Loucy (cell line): Measurements from ENCODE around the gene VWA8.

ENCODE experiments used
- H2AFZ ChIP-seq: fragments of 200-600 bp; sonication (generic); 2 replicates; pipeline ENCODE4 v1.6.0; 2016; ENCODE audit warnings: antibody characterized with exemption, mild to moderate bottlenecking, low read length, moderate library complexity
- H3F3A ChIP-seq: fragments of 200-600 bp; 2 replicates; pipeline ENCODE4 v1.6.0; 2016; ENCODE audit warnings: antibody characterized with exemption, low read depth, mild to moderate bottlenecking
- H3K27me3 ChIP-seq: fragments of 200-600 bp; sonication (generic); 2 replicates; pipeline ENCODE4 v1.6.1; 2014; ENCODE audit warnings: low read length, mild to moderate bottlenecking; ENCODE audit not compliant: insufficient read depth, poor library complexity, severe bottlenecking
- H3K36me3 ChIP-seq: fragments of 200-600 bp; sonication (generic); 2 replicates; pipeline ENCODE4 v1.6.1; 2016; ENCODE audit warnings: low read length; ENCODE audit not compliant: insufficient read depth
- H3K4me1 ChIP-seq: fragments of 200-600 bp; sonication (generic); 2 replicates; pipeline ENCODE4 v1.5.1; 2014; ENCODE audit warnings: low read length, mild to moderate bottlenecking; ENCODE audit not compliant: insufficient read depth, poor library complexity, severe bottlenecking
- H3K4me2 ChIP-seq: fragments of 200-600 bp; sonication (generic); 2 replicates; pipeline ENCODE4 v1.6.0; 2014; ENCODE audit warnings: antibody characterized with exemption, low read length, low read depth, mild to moderate bottlenecking; ENCODE audit not compliant: poor library complexity, severe bottlenecking
- H3K4me3 ChIP-seq: fragments of 200-600 bp; sonication (generic); 2 replicates; pipeline ENCODE4 v1.5.1; 2014; ENCODE audit warnings: low read length, mild to moderate bottlenecking, mixed read lengths; ENCODE audit not compliant: poor library complexity, severe bottlenecking
- H3K79me2 ChIP-seq: fragments of 200-600 bp; sonication (generic); 2 replicates; pipeline ENCODE4 v1.6.1; 2014; ENCODE audit warnings: low read length; ENCODE audit not compliant: insufficient read depth
- H3K9ac ChIP-seq: fragments of 200-600 bp; sonication (generic); 2 replicates; pipeline ENCODE4 v1.6.0; 2014; ENCODE audit warnings: mild to moderate bottlenecking, low read depth, low read length, moderate library complexity; ENCODE audit not compliant: poor library complexity, severe bottlenecking
- H3K9me2 ChIP-seq: fragments of 200-600 bp; sonication (generic); replicated peaks from 2 replicates; pipeline ENCODE4 v1.6.1; 2016; ENCODE audit warnings: low read depth, low read length, mixed read lengths
- H3K9me3 ChIP-seq: fragments of 200-600 bp; sonication (generic); 2 replicates; pipeline ENCODE4 v1.6.1; 2014; ENCODE audit warnings: mild to moderate bottlenecking, antibody characterized with exemption, low read length, low read depth; ENCODE audit not compliant: insufficient read depth
- H4K20me1 ChIP-seq: fragments of 200-600 bp; sonication (generic); 2 replicates; pipeline ENCODE4 v1.6.0; 2014; ENCODE audit warnings: antibody characterized with exemption, low read length, mild to moderate bottlenecking; ENCODE audit not compliant: insufficient read depth, poor library complexity, severe bottlenecking
- EZH2phosphoT487 ChIP-seq: fragments of 200-600 bp; IDR thresholded peaks from 2 replicates; pipeline ENCODE4 v1.6.1; 2018; ENCODE audit warnings: antibody characterized with exemption, mild to moderate bottlenecking, moderate library complexity, borderline replicate concordance
- TF ChIP-seq, protein P1 (sequence below): fragments of 200-600 bp; sonication (generic); conservative IDR thresholded peaks from 2 replicates; pipeline ENCODE4 v1.5.1; 2014; ENCODE audit warnings: mild to moderate bottlenecking, antibody characterized with exemption, low read length

The VWA8 gene

DNA sequence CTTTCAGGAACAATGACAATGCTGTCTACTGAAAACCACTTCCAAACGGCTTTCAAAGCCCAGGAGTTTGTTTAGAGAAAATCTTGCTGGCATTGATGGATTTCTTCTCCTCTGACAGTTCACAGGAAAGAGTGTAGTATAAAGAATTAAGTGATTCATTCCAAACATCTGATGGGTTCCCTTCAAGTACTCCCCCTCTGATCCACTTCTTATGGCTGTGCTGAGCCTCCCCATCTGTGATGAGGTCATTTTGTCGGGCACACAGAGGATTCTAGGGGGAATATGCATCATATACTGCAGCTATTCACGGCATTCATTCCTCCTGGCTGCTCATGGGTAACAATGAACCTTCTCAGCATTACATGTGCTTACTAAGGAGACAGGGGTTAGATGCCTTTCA lies 395.7 kb downstream of the VWA8 start:
- H3K9ac ChIP-seq, result no peak overlapping the region
- H4K20me1 ChIP-seq, result no peaks in the 10 kb centered on the region
- TF ChIP-seq EZH2phosphoT487, result no peak
- H3K79me2 ChIP-seq, result no peaks in the 10 kb centered on the region
- H3F3A ChIP-seq, result no peaks in the 10 kb centered on the region
- no peak overlapping the region for H3K4me3 ChIP-seq
- H2AFZ ChIP-seq, result no peak overlapping the region
- no peaks in the 10 kb centered on the region for H3K9me2 ChIP-seq
- H3K27me3 ChIP-seq, result no peaks in the 10 kb centered on the region
- H3K9me3 ChIP-seq, result no peaks in the 10 kb centered on the region
- H3K36me3 ChIP-seq, result no peaks in the 10 kb centered on the region
- H3K4me1 ChIP-seq, result peaks cover 35% of the 10 kb centered on the region
- H3K4me2 ChIP-seq, result no peak overlapping the region

DNA sequence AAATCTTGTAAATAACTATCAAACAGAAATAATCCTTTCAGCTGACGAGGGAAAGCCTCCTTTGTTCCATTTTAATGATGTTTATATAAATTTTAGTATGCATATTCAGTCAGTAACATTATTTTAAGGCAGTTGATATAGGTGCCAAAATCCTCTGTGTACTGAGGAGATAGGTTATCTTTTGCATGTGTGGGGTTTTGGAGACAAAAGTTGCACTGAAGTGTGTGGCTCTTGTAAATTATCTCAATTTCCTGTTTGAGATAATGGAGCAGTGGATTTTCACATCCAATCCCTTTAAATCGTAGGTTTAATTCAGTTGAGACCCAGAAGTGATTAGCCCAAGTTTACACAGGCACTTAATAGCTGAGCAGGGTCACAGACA lies 396.9 kb downstream of the VWA8 start:
- Histone ChIP-seq H2AFZ (no peak overlapping the region), H3K9me3 (no peaks in the 10 kb centered on the region), H3K4me2 (no peak overlapping the region), H3K27me3 (no peaks in the 10 kb centered on the region), H3K9me2 (no peaks in the 10 kb centered on the region), H3F3A (no peaks in the 10 kb centered on the region), H4K20me1 (no peaks in the 10 kb centered on the region), H3K36me3 (no peaks in the 10 kb centered on the region), H3K79me2 (no peaks in the 10 kb centered on the region), H3K4me1 (peaks cover 25% of the 10 kb centered on the region), H3K4me3 (no peak overlapping the region), H3K9ac (no peak overlapping the region)
- TF ChIP-seq EZH2phosphoT487, result no peak
- TF ChIP-seq, protein P1, sequence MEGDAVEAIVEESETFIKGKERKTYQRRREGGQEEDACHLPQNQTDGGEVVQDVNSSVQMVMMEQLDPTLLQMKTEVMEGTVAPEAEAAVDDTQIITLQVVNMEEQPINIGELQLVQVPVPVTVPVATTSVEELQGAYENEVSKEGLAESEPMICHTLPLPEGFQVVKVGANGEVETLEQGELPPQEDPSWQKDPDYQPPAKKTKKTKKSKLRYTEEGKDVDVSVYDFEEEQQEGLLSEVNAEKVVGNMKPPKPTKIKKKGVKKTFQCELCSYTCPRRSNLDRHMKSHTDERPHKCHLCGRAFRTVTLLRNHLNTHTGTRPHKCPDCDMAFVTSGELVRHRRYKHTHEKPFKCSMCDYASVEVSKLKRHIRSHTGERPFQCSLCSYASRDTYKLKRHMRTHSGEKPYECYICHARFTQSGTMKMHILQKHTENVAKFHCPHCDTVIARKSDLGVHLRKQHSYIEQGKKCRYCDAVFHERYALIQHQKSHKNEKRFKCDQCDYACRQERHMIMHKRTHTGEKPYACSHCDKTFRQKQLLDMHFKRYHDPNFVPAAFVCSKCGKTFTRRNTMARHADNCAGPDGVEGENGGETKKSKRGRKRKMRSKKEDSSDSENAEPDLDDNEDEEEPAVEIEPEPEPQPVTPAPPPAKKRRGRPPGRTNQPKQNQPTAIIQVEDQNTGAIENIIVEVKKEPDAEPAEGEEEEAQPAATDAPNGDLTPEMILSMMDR, result no peak

DNA sequence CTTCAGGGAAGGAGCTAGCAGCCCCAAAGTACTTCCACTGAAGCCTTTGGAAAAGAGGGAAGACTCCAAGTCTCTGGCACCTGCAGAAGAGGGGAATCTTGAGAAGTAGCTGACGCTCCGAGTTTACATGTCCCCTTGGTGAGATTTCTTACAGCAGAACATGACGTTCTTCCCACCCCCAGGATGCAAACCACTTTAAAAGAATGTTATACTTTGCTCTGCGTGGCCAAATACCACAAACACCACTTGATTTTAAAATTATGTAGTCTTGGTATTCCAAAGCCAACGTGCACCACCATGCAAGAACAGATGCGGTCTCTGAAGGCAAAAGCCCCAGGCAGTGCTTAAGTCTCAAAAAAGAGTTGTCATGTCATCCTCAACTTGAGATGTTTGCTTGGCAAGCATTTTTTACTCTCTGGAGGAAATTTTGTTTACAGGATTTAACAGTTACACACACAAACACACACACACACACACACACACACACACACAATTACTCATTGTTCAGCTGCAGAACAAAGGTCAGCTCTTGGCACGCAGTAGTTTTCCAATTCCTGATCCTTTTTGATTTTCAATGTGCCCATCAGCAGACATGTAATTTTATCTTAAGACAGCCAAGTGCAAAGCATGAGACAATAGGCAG lies 397.4 kb downstream of the VWA8 start:
- H3K27me3 ChIP-seq, result no peaks in the 10 kb centered on the region
- H3K4me1 ChIP-seq, result peaks cover 20% of the 10 kb centered on the region
- no peaks in the 10 kb centered on the region for H3F3A ChIP-seq
- no peaks in the 10 kb centered on the region for H4K20me1 ChIP-seq
- no peaks in the 10 kb centered on the region for H3K79me2 ChIP-seq
- H3K4me3 ChIP-seq, result no peak overlapping the region
- H2AFZ ChIP-seq, result no peak overlapping the region
- no peak overlapping the region for H3K9ac ChIP-seq
- TF ChIP-seq, protein P1, result no peak
- H3K9me2 ChIP-seq, result no peaks in the 10 kb centered on the region
- no peaks in the 10 kb centered on the region for H3K36me3 ChIP-seq
- no peaks in the 10 kb centered on the region for H3K9me3 ChIP-seq
- no peak overlapping the region for H3K4me2 ChIP-seq

DNA sequence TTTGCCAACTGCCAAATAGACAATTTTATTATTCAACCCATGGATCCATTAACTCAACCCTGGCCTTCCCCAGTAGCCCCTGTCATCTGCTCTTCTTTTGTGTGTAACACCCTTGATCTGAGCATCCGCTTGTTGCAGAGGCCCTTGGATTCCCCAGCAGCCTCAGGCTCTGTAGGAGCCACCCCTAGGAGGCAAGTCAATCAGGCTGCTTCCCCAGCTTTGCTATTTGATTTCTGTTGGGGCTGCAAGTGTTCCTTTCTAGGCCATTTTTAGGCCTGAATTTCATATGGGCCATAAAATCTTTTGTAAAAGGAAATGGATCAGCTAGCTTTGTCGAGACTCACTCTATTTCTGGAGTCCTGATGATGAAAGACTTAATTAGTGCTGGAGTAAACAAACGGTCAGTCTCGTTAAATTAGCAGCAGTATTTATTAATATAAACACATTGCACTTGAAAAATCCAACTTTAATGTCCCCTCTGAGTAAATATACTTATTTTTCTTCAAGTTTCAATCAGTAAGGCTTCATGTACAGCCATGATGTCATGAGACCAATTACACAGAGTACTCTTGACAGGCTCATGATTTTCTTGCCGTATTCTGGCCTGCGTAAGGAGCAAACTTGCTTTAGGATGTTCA lies 398.2 kb downstream of the VWA8 start:
- Histone ChIP-seq H3K79me2 (no peaks in the 10 kb centered on the region), H3K9me2 (no peaks in the 10 kb centered on the region), H3K4me3 (no peak overlapping the region), H3F3A (no peaks in the 10 kb centered on the region), H3K9me3 (no peaks in the 10 kb centered on the region), H4K20me1 (no peaks in the 10 kb centered on the region), H3K4me1 (peaks cover 13% of the 10 kb centered on the region), H2AFZ (no peak overlapping the region), H3K9ac (no peak overlapping the region), H3K27me3 (no peaks in the 10 kb centered on the region), H3K36me3 (no peaks in the 10 kb centered on the region), H3K4me2 (no peak overlapping the region)
- TF ChIP-seq EZH2phosphoT487, result no peak
- TF ChIP-seq, protein P1, result no peak
